ENCODE results near the gene MKLN1.
A peak's percentile ranks its signal among the peaks of the same experiment; 100 is the strongest.
"Not testable (repeated sequence)": the region's sequence is repeated elsewhere in the genome, so short reads cannot be mapped to it uniquely, and the experiment has no call there.

MKLN1 gene

GRCh38 chr7:131383417-131384285 lies 56.0 kb downstream of the MKLN1 start:
- H3K4me3 ChIP-seq (ENCODE audit: low read depth, low read length), result no peak overlapping the region
- DNase-seq (ENCODE audit: low read depth), result no peak

GRCh38 chr7:131384286-131384635 lies 56.6 kb downstream of the MKLN1 start:
- no peak overlapping the region for H3K4me3 ChIP-seq (ENCODE audit: low read depth, low read length)
- DNase-seq (ENCODE audit: low read depth), result no peak

GRCh38 chr7:131385039-131385605 lies 57.4 kb downstream of the MKLN1 start:
- DNase-seq (ENCODE audit: low read depth), result no peak
- no peak overlapping the region for H3K4me3 ChIP-seq (ENCODE audit: low read depth, low read length)

GRCh38 chr7:131388126-131388525 lies 60.5 kb downstream of the MKLN1 start:
- no peak overlapping the region for H3K4me3 ChIP-seq (ENCODE audit: low read depth, low read length)
- no peak for DNase-seq (ENCODE audit: low read depth)

GRCh38 chr7:131390275-131390674 lies 62.6 kb downstream of the MKLN1 start:
- no peak for DNase-seq (ENCODE audit: low read depth)
- no peak overlapping the region for H3K4me3 ChIP-seq (ENCODE audit: low read depth, low read length)

- DNase-seq (ENCODE audit: low read depth), result no peak
Observed at GRCh38 chr7:131391145-131391544, 63.5 kb downstream of the MKLN1 start.

GRCh38 chr7:131400681-131401176 lies 73.1 kb downstream of the MKLN1 start:
- DNase-seq (ENCODE audit: low read depth), result no peak
- H3K4me3 ChIP-seq (ENCODE audit: low read depth, low read length), result no peak overlapping the region

More at GRCh38 chr7:131391145-131391544, 63.5 kb downstream of the MKLN1 start:
- H3K4me3 ChIP-seq (ENCODE audit: low read depth, low read length), result no peak overlapping the region

- no peak for DNase-seq (ENCODE audit: low read depth)
- H3K4me3 ChIP-seq (ENCODE audit: low read depth, low read length), result no peak overlapping the region
Observed at GRCh38 chr7:131401194-131401593, 73.5 kb downstream of the MKLN1 start.

- no peak overlapping the region for H3K4me3 ChIP-seq (ENCODE audit: low read depth, low read length)
- no peak for DNase-seq (ENCODE audit: low read depth)
Observed at GRCh38 chr7:131403322-131403721, 75.6 kb downstream of the MKLN1 start.

GRCh38 chr7:131404226-131404911 lies 76.7 kb downstream of the MKLN1 start:
- H3K4me3 ChIP-seq (ENCODE audit: low read depth, low read length), result no peak overlapping the region
- no peak for DNase-seq (ENCODE audit: low read depth)

GRCh38 chr7:131409129-131409766 lies 81.6 kb downstream of the MKLN1 start:
- DNase-seq (ENCODE audit: low read depth), result no peak

GRCh38 chr7:131412031-131412430 lies 84.4 kb downstream of the MKLN1 start:
- DNase-seq (ENCODE audit: low read depth), result no peak
- H3K4me3 ChIP-seq (ENCODE audit: low read depth, low read length), result no peak overlapping the region

More at GRCh38 chr7:131409129-131409766, 81.6 kb downstream of the MKLN1 start:
- no peak overlapping the region for H3K4me3 ChIP-seq (ENCODE audit: low read depth, low read length)

- H3K4me3 ChIP-seq (ENCODE audit: low read depth, low read length), result no peak overlapping the region
- no peak for DNase-seq (ENCODE audit: low read depth)
Observed at GRCh38 chr7:131413711-131414110, 86.0 kb downstream of the MKLN1 start.

- H3K4me3 ChIP-seq (ENCODE audit: low read depth, low read length), result no peak overlapping the region
- DNase-seq (ENCODE audit: low read depth), result no peak
Observed at GRCh38 chr7:131424219-131424822, 96.6 kb downstream of the MKLN1 start.

GRCh38 chr7:131425992-131426391 lies 98.3 kb downstream of the MKLN1 start:
- no peak for DNase-seq (ENCODE audit: low read depth)

GRCh38 chr7:131430826-131431225 lies 103.2 kb downstream of the MKLN1 start:
- H3K4me3 ChIP-seq (ENCODE audit: low read depth, low read length), result not testable (repeated sequence)

More at GRCh38 chr7:131425992-131426391, 98.3 kb downstream of the MKLN1 start:
- no peak overlapping the region for H3K4me3 ChIP-seq (ENCODE audit: low read depth, low read length)

GRCh38 chr7:131431289-131431688 lies 103.6 kb downstream of the MKLN1 start:
- peak; percentile 10 for DNase-seq (ENCODE audit: low read depth)
- H3K4me3 ChIP-seq (ENCODE audit: low read depth, low read length), result no peak overlapping the region

More at GRCh38 chr7:131430826-131431225, 103.2 kb downstream of the MKLN1 start:
- DNase-seq (ENCODE audit: low read depth), result not testable (repeated sequence)

GRCh38 chr7:131431756-131432155 lies 104.1 kb downstream of the MKLN1 start:
- no peak overlapping the region for H3K4me3 ChIP-seq (ENCODE audit: low read depth, low read length)
- DNase-seq (ENCODE audit: low read depth), result no peak

GRCh38 chr7:131436384-131436783 lies 108.7 kb downstream of the MKLN1 start:
- DNase-seq (ENCODE audit: low read depth), result no peak

More at GRCh38 chr7:131436384-131436783, 108.7 kb downstream of the MKLN1 start:
- H3K4me3 ChIP-seq (ENCODE audit: low read depth, low read length), result no peak overlapping the region
